Neuron (in vitro differentiated cells): ENCODE measurements around the gene FOXF1.

Source experiments
- H2AFZ ChIP-seq: one replicate; pipeline ENCODE4 v1.6.1; 2013; ENCODE audit warnings: low read depth, mild to moderate bottlenecking, inconsistent platforms, low read length, moderate library complexity
- H3K27me3 ChIP-seq: one replicate; pipeline ENCODE4 v1.6.1; 2013; ENCODE audit warnings: low read length; ENCODE audit not compliant: insufficient read depth
- H3K36me3 ChIP-seq: one replicate; pipeline ENCODE4 v1.6.1; 2013; ENCODE audit warnings: low read length; ENCODE audit not compliant: insufficient read depth
- H3K4me1 ChIP-seq: one replicate; pipeline ENCODE4 v1.6.1; 2013; ENCODE audit warnings: low read length; ENCODE audit not compliant: insufficient read depth
- H3K4me3 ChIP-seq: 2 replicates; pipeline ENCODE4 v1.5.1; 2013; ENCODE audit warnings: mild to moderate bottlenecking, low read length, moderate library complexity
- H3K9me3 ChIP-seq: one replicate; pipeline ENCODE4 v1.6.1; 2013; ENCODE audit warnings: low read length

Gene FOXF1

DNA sequence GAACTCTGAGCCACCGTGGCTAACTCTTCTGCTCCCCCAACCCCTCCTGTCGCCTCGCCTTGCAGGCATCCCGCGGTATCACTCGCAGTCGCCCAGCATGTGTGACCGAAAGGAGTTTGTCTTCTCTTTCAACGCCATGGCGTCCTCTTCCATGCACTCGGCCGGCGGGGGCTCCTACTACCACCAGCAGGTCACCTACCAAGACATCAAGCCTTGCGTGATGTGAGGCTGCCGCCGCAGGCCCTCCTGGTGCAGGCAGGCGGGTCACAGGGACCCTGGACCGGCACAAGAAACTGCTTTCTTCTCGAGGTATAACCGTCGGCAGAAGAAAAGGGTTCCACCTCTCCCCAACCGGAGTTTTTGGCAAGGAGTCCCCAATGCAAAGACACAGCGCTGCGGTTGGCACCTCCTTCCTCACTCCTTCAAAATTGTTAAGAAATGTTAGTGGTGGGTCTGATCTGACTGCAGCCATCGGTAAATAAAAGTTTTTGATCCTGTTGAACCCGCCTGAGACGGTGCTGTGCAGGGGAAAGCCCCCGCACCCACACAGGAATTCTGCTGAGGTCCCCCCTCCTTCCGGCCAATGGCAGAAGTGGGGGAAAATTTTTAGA is 2.6 kb downstream of the FOXF1 start:
- H3K9me3 ChIP-seq, result no peaks in the 10 kb centered on the region
- no peaks in the 10 kb centered on the region for H3K36me3 ChIP-seq
- H3K4me1 ChIP-seq, result no peaks in the 10 kb centered on the region
- H2AFZ ChIP-seq, result no peak overlapping the region
- H3K27me3 ChIP-seq, result peaks cover 94% of the 10 kb centered on the region
- no peak overlapping the region for H3K4me3 ChIP-seq

- H3K9me3 ChIP-seq, result no peaks in the 10 kb centered on the region
- H2AFZ ChIP-seq, result no peak overlapping the region
- H3K36me3 ChIP-seq, result no peaks in the 10 kb centered on the region
- H3K4me1 ChIP-seq, result no peaks in the 10 kb centered on the region
- no peak overlapping the region for H3K4me3 ChIP-seq
- H3K27me3 ChIP-seq, result peaks cover 94% of the 10 kb centered on the region
Measured at GRCh38 chr16:86513471-86514277, 3.3 kb downstream of the FOXF1 start.

GRCh38 chr16:86514481-86515376 is 4.4 kb downstream of the FOXF1 start:
- H3K36me3 ChIP-seq, result no peaks in the 10 kb centered on the region
- peaks cover 93% of the 10 kb centered on the region for H3K27me3 ChIP-seq
- H3K4me1 ChIP-seq, result no peaks in the 10 kb centered on the region
- H3K9me3 ChIP-seq, result no peaks in the 10 kb centered on the region
- no peak overlapping the region for H3K4me3 ChIP-seq
- no peak overlapping the region for H2AFZ ChIP-seq

DNA sequence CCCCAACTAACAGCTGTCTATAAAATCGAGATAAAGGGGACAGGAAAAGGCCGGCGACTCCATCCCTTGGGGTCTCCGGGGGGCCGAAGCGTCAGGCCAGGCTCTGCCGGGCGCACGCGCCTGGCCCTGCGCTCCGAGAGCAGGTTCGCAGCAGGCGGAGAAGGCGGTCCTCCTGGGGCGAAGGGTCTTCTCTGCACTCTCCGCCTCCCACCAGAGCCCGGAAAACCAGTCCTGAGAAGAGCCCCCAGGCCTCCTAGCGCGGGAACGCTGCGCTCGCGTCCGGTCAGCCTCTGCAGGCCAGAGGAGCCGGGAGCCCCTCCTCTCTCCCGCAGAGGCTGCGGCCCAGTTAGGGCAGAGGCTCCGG is 5.1 kb downstream of the FOXF1 start:
- H3K9me3 ChIP-seq, result no peaks in the 10 kb centered on the region
- no peaks in the 10 kb centered on the region for H3K36me3 ChIP-seq
- H3K4me3 ChIP-seq, result no peak overlapping the region
- peaks cover 92% of the 10 kb centered on the region for H3K27me3 ChIP-seq
- H2AFZ ChIP-seq, result no peak overlapping the region
- no peaks in the 10 kb centered on the region for H3K4me1 ChIP-seq

- H3K36me3 ChIP-seq, result no peaks in the 10 kb centered on the region
- H3K4me1 ChIP-seq, result no peaks in the 10 kb centered on the region
- peaks cover 88% of the 10 kb centered on the region for H3K27me3 ChIP-seq
- no peak overlapping the region for H2AFZ ChIP-seq
- H3K4me3 ChIP-seq, result no peak overlapping the region
- no peaks in the 10 kb centered on the region for H3K9me3 ChIP-seq
Measured at GRCh38 chr16:86515777-86516622, 5.7 kb downstream of the FOXF1 start.

GRCh38 chr16:86516623-86517003 is 6.3 kb downstream of the FOXF1 start:
- Histone ChIP-seq H3K9me3 (no peaks in the 10 kb centered on the region), H3K36me3 (no peaks in the 10 kb centered on the region), H3K27me3 (peaks cover 88% of the 10 kb centered on the region), H3K4me3 (no peak overlapping the region), H2AFZ (no peak overlapping the region), H3K4me1 (no peaks in the 10 kb centered on the region)

- H3K9me3 ChIP-seq, result no peaks in the 10 kb centered on the region
- H3K4me1 ChIP-seq, result no peaks in the 10 kb centered on the region
- peaks cover 87% of the 10 kb centered on the region for H3K27me3 ChIP-seq
- no peak overlapping the region for H2AFZ ChIP-seq
- H3K36me3 ChIP-seq, result no peaks in the 10 kb centered on the region
- no peak overlapping the region for H3K4me3 ChIP-seq
Measured at GRCh38 chr16:86517033-86517432, 6.7 kb downstream of the FOXF1 start.

- Histone ChIP-seq H3K9me3 (no peaks in the 10 kb centered on the region), H2AFZ (no peak overlapping the region), H3K36me3 (no peaks in the 10 kb centered on the region), H3K27me3 (peaks cover 86% of the 10 kb centered on the region), H3K4me1 (no peaks in the 10 kb centered on the region), H3K4me3 (no peak overlapping the region)
Measured at GRCh38 chr16:86517652-86518258, 7.4 kb downstream of the FOXF1 start.

DNA sequence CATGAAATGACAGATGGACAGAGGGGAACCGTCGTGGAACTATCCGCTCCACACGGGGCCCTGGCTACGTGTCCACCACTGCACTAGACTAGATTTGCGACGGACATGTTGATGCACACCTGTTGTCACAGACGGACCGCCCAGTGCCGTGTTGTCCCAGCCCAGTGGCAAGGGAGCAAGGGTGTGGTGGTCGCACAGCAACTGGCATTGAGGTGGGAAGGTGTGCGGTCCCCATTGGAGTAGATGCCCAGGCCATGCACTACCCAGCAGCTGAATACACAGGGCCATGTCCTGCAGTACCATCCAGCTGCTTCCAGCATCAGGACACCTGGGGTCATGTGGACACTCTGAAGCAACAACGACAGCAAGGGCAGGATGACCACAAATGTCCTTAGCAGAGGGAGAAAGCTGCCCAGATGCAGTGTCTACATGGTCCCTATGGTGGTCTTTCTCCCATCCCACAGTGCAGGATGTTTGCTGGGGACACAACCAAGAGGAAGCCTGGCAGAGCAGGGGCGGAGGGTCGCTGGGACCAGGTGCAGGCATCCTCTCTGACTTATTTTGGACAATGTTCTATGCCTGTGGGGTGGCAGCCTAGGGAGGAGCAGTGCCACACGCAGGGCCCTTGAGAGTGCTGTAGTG is 8.8 kb downstream of the FOXF1 start:
- no peaks in the 10 kb centered on the region for H3K4me1 ChIP-seq
- no peak overlapping the region for H3K4me3 ChIP-seq
- H3K27me3 ChIP-seq, result peaks cover 80% of the 10 kb centered on the region
- H2AFZ ChIP-seq, result no peak overlapping the region
- H3K9me3 ChIP-seq, result no peaks in the 10 kb centered on the region
- H3K36me3 ChIP-seq, result no peaks in the 10 kb centered on the region

- no peaks in the 10 kb centered on the region for H3K36me3 ChIP-seq
- peaks cover 74% of the 10 kb centered on the region for H3K27me3 ChIP-seq
- no peak overlapping the region for H2AFZ ChIP-seq
- H3K4me3 ChIP-seq, result no peak overlapping the region
- H3K9me3 ChIP-seq, result no peaks in the 10 kb centered on the region
- no peaks in the 10 kb centered on the region for H3K4me1 ChIP-seq
Measured at GRCh38 chr16:86519649-86520316, 9.5 kb downstream of the FOXF1 start.

DNA sequence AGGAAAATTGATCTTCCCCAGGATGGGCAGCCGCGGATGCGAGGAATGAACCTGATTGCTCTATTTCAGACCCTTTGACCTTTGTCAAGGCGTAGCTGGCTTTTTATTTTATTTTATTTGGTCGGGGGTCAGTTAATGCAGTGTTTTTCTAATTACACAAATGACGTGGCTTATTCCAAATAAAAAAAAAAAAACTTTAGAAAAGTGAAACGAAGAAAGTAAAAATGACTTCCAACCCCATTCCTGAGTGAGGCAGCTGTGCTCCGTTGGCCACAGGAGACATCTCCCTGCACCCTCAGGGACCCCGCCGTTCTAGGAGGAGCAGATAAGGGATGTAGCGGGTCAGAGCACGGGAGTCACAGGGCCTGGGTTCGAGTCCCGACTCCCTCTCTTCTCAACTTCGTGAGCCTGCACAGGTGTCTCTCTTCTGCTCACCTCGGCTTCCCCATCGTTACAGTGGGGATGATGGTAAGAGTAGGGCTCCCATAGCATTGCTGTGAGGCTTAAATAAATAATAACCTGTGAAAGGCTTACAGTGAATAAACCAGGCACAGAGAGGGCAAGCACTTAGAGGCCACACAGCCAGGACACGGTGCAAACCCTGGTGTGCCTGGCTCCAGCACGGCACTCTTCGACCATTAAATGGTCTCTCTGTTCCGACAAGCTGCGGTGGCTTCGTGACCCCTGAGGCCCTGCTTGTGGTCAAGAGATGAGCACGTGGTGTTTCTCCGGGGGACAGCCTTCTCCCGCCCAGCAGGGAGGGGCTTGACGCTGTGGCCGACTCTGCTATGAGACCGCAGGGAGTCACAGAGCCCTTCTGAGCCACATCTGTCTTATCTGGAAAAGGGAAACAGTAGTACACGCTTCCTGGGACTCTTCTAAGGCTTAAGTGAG is 10.2 kb downstream of the FOXF1 start:
- Histone ChIP-seq H3K4me3 (no peak overlapping the region), H3K4me1 (no peaks in the 10 kb centered on the region), H3K9me3 (no peaks in the 10 kb centered on the region), H3K27me3 (peaks cover 66% of the 10 kb centered on the region), H3K36me3 (no peaks in the 10 kb centered on the region), H2AFZ (no peak overlapping the region)
